Measurements from ENCODE around the gene UBAP2L. TPM values are rescaled to one million over a fixed set of nuclear protein-coding genes. Genes with fewer than 3 reads are reported as not detected.

The UBAP2L gene
- total and polyA plus RNA-seq, 9 of the 15 experiments (the other 6 are each of a cell fraction or from before 2014, with no cell fraction given) = 75.0 to 245 (median 119) TPM

GRCh38 chr1:154221278-154222001, 685 bp downstream of the UBAP2L start (continued):
- TF ChIP-seq NR2C2 (CRISPR knock-in tag; IDR thresholded peaks at IDR 0.05) (no peak), NR2C2 (tag; IDR thresholded peaks at IDR 0.05) (peak; percentile 6; the same call in 1 of the 2 replicates), HDAC2 (IDR thresholded peaks at IDR 0.05) (no peak), ZNF431 (CRISPR knock-in tag; IDR thresholded peaks at IDR 0.05) (0 out of 2 replicates have a peak, but pooled peaks have one; percentile 34), POLR2G (IDR thresholded peaks at IDR 0.05; ENCODE audit: low read depth, low read length) (peak; percentile 72), ATF7 (IDR thresholded peaks at IDR 0.05) (0 out of 2 replicates have a peak, but pooled peaks have one; percentile 14), ATF1 (CRISPR knock-in tag; IDR thresholded peaks at IDR 0.05) (0 out of 2 replicates have a peak, but pooled peaks have one; percentile 10), ATF1 (tag; IDR thresholded peaks at IDR 0.05) (peak; percentile 56), RCOR1 (IDR thresholded peaks at IDR 0.05; ENCODE audit: borderline replicate concordance in 1 of 2, low read depth in 2 of 2, low read length in 2 of 2) (no peak), IRF1 (CRISPR knock-in tag; IDR thresholded peaks at IDR 0.05; ENCODE audit: borderline replicate concordance) (peak; percentile 49; the same call in 1 of the 2 replicates), AFF4 (CRISPR knock-in tag; IDR thresholded peaks at IDR 0.05) (peak; percentile 69; the same call in 1 of the 2 replicates)
- TF ChIP-seq, protein P1, sequence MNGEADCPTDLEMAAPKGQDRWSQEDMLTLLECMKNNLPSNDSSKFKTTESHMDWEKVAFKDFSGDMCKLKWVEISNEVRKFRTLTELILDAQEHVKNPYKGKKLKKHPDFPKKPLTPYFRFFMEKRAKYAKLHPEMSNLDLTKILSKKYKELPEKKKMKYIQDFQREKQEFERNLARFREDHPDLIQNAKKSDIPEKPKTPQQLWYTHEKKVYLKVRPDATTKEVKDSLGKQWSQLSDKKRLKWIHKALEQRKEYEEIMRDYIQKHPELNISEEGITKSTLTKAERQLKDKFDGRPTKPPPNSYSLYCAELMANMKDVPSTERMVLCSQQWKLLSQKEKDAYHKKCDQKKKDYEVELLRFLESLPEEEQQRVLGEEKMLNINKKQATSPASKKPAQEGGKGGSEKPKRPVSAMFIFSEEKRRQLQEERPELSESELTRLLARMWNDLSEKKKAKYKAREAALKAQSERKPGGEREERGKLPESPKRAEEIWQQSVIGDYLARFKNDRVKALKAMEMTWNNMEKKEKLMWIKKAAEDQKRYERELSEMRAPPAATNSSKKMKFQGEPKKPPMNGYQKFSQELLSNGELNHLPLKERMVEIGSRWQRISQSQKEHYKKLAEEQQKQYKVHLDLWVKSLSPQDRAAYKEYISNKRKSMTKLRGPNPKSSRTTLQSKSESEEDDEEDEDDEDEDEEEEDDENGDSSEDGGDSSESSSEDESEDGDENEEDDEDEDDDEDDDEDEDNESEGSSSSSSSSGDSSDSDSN (IDR thresholded peaks at IDR 0.05; ENCODE audit: borderline replicate concordance in 1 of 2, low read depth in 2 of 2, low read length in 2 of 2) = peak; percentile 99 to 100; a peak in 3 of 4 replicates
- TF ChIP-seq, protein P2, sequence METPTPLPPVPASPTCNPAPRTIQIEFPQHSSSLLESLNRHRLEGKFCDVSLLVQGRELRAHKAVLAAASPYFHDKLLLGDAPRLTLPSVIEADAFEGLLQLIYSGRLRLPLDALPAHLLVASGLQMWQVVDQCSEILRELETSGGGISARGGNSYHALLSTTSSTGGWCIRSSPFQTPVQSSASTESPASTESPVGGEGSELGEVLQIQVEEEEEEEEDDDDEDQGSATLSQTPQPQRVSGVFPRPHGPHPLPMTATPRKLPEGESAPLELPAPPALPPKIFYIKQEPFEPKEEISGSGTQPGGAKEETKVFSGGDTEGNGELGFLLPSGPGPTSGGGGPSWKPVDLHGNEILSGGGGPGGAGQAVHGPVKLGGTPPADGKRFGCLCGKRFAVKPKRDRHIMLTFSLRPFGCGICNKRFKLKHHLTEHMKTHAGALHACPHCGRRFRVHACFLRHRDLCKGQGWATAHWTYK (CRISPR knock-in tag; IDR thresholded peaks at IDR 0.05) = no peak
- TF ChIP-seq, protein P3, sequence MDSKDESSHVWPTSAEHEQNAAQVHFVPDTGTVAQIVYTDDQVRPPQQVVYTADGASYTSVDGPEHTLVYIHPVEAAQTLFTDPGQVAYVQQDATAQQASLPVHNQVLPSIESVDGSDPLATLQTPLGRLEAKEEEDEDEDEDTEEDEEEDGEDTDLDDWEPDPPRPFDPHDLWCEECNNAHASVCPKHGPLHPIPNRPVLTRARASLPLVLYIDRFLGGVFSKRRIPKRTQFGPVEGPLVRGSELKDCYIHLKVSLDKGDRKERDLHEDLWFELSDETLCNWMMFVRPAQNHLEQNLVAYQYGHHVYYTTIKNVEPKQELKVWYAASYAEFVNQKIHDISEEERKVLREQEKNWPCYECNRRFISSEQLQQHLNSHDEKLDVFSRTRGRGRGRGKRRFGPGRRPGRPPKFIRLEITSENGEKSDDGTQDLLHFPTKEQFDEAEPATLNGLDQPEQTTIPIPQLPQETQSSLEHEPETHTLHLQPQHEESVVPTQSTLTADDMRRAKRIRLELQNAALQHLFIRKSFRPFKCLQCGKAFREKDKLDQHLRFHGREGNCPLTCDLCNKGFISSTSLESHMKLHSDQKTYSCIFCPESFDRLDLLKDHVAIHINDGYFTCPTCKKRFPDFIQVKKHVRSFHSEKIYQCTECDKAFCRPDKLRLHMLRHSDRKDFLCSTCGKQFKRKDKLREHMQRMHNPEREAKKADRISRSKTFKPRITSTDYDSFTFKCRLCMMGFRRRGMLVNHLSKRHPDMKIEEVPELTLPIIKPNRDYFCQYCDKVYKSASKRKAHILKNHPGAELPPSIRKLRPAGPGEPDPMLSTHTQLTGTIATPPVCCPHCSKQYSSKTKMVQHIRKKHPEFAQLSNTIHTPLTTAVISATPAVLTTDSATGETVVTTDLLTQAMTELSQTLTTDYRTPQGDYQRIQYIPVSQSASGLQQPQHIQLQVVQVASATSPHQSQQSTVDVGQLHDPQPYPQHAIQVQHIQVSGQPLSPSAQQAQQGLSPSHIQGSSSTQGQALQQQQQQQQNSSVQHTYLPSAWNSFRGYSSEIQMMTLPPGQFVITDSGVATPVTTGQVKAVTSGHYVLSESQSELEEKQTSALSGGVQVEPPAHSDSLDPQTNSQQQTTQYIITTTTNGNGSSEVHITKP (IDR thresholded peaks at IDR 0.05; ENCODE audit: partially characterized antibody) = peak; percentile 39
